Measurements from ENCODE around the gene DENND5B.
"Not testable (repeated sequence)": the region's sequence is repeated elsewhere in the genome, so short reads cannot be mapped to it uniquely, and the experiment has no call there.

DENND5B gene

DNA sequence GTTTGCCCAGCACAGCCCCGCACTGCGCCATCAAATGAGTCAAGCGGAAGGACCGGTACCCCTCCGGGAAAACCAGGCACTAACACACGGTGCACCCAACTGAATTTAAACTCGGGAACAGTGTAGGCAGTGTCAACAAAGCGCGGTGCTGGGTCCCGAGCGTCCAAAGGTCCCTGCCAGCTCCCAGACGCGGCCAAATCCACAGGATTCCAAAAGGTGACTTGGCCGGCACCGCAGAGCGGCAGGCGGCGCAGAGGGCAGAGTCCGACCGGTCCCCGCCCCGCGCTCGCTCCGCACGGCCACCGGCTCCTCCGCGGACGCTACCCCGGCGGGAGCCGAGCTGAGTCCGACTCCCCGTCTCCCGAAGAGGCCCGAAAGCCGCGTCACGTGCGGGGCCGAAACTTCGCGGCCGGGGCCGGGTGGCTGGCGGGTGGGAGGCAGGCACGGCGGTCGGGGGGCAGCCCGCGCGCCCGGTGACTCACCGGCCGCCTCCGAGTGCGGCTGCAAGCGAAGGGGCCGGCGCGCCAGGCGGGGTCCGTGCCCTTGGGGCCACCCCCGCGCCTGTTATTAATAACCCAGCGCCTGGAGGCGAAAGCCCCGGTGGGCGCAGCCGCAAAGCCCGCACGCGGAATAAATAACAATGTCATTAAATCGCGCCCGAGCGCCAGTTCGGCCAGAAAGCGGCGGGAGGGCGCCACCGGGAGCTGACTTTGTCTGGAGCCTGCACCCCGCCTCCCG, 863 bp downstream of the DENND5B start:
- peak; percentile 80 for DNase-seq

GRCh38 chr12:31589598-31589903, 1.4 kb downstream of the DENND5B start:
- no peak for DNase-seq

- DNase-seq, result no peak
Observed at GRCh38 chr12:31588976-31589375, 2.0 kb downstream of the DENND5B start.

DNA sequence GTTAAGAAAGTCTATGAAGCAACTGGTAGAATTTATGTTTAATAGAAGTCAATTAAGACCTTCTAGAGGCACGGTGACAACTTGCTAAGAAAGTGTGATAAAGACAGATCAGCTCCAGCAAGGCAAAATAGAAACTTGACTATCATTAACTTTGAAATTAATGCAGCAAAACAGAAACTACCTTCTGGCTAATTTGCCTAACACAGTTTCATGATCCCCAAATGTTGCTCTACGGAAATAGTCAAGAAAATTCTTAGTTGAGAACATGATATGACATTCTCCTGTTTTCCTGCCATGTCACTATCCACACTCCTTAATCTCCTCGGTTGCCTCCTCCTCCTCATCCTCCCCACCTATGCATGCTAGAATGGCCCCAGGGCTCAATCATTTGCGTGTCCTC, 4.2 kb downstream of the DENND5B start:
- no peak for DNase-seq

DNA sequence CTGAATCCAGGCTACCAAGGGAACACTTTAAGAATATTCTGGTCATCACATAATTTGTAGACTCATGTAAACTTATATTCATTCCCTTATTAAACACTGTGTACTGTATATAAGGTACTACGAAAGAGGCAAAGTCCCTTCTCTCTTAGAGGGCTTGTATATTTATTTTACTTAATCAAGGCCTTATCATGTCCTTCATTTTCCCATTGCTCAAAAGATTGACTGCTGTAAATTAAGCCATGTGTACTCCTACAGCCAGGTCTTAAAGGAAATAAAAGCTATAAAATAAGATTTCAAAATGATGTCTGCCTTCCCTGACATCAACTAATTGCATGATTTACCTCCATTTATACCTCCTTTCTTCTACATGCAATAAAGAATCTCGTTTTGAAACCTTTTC, 5.0 kb downstream of the DENND5B start:
- no peak for DNase-seq

- DNase-seq, result no peak
Observed at GRCh38 chr12:31585271-31585670, 5.7 kb downstream of the DENND5B start.

DNA sequence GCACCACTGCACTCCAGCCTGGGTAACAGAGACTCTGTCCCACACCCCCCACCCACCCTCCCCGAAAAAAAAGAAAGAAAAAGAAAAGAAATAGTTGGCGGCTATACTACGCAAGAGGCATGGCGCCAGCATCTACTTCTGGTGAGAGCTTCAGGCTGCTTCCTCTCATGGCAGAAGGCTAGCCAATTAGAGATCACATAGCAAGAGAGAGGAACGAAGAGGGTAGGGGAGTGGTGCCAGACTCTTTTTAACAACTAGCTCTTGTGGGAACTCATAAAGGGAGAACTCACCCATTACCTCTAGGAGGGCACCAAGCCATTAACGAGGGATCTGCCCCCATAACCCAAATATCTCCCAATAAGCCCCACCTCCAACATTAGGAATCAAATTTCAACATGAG, 6.2 kb downstream of the DENND5B start:
- DNase-seq, result no peak

- no peak for DNase-seq
Observed at GRCh38 chr12:31583878-31584277, 7.1 kb downstream of the DENND5B start.

GRCh38 chr12:31582155-31582554, 8.8 kb downstream of the DENND5B start:
- no peak for DNase-seq

- DNase-seq, result peak; percentile 65
Observed at GRCh38 chr12:31578632-31579031, 12.3 kb downstream of the DENND5B start.

DNA sequence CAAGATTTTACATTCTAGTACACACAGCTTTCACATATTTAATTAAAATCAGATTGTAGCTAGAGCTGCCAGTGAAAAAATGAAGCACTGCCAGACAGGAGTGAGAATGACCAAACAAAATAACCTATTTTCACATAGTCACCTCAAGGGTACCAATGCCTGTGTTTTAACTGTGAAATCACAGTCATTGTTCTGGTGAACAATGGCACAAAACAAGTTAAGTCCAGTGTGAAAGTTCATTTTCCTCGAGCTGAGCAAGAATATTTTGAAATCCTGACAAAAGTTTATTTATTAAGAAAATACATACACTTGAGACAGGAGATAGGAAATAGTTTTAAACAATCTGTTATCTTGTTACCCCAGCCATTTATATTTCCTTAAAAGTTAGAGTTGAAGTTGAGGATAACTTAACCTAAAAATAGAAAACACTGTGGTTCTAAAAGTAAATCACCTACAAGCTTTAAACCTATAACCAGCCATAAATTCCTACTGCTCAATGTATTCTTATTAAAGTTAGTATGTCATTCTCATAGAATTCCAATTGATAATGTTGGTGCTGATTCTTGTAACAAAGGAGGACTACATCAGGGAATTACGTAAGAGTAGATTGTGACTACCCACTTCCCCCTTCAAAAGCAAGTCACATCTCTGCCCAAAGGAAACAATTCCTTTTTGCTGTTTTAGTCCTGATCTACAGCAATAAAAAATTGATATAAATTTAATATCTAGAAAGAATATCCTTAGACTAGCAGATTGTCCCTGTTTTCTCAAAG, 15.9 kb downstream of the DENND5B start:
- no peak for DNase-seq

DNA sequence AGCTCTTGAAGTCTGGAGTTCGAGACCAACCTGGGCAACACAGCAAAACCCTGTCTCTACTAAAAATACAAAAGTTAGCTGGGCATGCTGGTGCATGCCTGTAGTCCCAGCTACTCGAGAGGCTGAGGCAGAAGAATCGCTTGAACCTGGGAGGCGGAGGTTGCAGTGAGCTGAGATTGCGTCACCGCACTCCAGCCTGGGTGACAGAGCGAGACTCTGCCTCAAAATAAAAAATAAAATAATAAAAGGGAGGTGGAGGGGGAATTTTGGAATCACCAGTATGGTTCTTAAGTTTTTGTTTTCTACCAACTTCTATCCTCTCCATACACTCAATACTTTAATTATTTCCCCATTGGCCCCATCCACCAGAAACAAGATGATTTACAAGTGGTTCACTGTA, 16.6 kb downstream of the DENND5B start:
- not testable (repeated sequence) for DNase-seq

- DNase-seq, result no peak
Observed at GRCh38 chr12:31572900-31573600, 17.9 kb downstream of the DENND5B start.

- no peak for DNase-seq
Observed at GRCh38 chr12:31570880-31571279, 20.1 kb downstream of the DENND5B start.

DNA sequence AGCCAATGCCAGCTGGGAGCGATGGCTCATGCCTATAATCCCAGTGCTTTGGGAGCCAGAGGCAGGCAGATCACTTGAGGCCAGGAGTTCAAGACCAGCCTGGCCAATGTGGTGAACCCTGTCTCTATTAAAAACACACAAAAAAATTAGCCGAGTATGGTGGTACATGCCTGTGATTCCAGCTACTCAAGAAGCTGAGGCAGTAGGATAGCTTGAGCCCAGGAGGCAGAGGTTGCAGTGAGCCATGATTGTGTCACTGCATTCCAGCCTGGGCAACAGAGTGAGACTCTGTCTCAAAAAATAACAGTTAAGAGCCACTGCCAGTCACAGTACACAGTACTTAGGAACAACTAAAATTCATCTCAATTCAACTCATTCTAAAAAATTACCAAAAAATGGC, 21.4 kb downstream of the DENND5B start:
- DNase-seq, result not testable (repeated sequence)

- DNase-seq, result no peak
Observed at GRCh38 chr12:31568498-31568897, 22.4 kb downstream of the DENND5B start.

DNA sequence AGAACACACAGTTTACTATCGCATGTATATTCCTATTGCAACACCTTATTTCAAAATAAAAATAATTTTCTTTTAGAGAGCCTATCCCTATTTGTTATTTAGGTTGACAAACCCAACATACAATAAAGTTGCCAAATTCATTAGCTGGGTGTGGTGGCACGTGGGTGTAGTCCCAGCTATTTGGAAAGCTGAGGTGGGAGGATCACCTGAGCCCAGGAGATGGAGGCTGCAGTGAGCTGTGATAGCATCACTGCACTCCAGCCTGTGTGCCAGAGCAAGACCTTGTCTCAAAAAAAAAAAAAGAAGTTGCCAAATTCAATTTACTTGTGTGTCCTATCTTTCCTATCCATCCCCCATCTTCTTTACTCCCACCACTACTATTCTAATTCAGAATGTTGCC, 23.9 kb downstream of the DENND5B start:
- no peak for DNase-seq

DNA sequence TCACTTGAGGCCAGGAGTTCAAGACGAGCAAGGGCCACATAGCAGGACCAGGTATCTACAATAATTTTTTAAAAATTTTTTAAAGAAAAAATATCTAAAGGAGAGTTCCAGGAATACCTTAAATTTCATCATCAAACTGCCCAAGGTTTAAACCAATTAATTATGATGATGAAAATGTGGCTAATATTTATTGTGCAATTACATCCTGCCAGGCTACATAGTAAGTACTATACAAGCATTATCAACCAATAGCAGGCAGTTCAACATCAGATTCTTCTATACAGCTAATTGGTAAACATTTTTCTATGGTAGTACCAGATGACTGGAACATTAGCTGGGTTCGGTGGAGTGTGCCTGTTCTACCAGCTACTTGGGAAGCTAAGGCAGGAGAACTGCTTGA, 24.4 kb downstream of the DENND5B start:
- no peak for DNase-seq

DNA sequence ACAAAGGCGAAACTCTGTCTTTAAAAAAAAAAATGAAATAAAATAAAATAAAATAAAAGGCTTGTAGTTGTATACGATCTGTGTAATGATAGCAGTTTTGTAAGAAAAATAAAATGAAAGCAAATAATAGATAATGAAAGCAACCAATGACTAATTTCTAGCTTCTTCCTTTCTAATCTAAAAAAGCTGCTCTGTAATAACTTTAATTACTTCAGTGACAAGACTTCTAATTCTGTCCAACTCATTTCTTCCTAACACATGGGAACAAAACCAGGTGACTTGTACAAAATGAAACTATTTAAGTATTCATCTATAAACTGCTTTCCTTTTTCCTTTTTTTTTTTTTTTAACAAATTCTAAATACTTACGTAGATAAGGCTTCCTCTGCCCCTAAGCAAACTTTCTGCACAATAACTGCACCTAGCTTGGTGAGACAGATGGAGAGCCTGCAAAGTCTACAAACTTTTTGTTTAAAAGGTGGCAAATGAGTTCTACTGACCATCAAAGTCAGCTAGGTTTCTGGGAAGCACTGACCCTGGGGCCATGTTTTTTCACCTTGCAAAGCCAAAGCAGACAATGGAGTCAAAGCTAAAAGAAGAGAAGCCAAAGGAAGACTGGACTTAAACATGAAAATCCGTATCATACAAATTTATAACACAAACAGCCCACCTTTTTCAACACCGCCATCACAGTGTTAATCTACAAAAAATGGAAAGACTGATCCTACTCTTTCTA, 28.2 kb downstream of the DENND5B start:
- DNase-seq, result no peak

DNA sequence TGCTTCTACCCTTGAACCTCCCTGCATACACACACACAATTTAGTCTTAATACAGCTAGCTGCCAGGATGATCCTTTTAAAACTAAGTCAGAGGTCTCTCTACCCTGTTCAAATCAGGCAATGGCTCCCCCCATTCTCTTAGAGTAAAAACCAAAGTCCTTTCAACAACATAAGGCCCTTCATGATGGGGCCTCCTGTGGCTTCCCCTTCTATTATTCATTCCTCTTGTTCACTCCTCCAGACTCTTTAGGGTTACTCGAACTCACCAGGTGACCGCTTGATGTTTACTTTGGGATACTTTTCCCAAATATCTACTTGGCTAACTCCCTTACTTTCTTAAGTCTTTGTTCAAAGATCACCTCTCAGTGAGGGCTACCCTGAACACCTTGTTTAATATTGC, 30.4 kb downstream of the DENND5B start:
- no peak for DNase-seq

GRCh38 chr12:31558521-31558920, 32.4 kb downstream of the DENND5B start:
- DNase-seq, result no peak

DNA sequence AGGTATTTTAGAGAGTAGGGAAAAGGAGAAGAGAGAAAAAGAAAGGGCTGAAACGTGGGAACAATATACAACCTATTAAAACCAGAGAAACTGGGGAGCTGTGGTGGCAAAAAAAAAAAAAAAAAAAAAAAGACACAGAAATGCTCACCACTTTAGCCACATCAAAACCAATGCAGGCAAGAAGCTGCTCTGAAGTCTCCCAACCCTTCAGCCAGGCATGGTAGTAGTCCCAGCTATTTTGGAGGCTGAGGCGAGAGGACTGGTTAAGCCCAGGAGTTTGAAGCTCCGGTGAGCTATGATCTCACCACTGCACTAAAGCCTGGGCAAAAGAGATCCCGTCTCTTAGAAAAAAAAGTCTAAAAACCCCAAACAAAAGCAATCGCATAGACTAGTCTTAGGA, 33.2 kb downstream of the DENND5B start:
- no peak for DNase-seq

DNA sequence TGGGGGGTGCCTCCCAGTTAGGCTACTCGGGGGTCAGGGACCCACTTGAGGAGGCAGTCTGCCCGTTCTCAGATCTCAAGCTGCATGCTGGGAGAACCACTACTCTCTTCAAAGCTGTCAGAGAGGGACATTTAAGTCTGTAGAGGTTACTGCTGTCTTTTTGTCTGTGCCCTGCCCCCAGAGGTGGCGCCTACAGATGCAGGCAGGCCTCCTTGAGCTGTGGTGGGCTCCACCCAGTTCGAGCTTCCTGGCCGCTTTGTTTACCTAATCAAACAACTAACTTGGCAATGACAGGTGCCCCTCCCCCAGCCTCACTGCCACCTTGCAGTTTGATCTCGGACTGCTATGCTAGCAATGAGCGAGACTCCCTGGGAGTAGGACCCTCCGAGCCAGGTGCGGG, 35.5 kb downstream of the DENND5B start:
- DNase-seq, result not testable (repeated sequence)
